Inferior parietal cortex (tissue), 1 donor: Measurements from ENCODE around the gene DHX34.
"Not testable (repeated sequence)": the region's sequence is repeated elsewhere in the genome, so short reads cannot be mapped to it uniquely, and the experiment has no call there.

Experiments used
- DNase-seq: peaks from one replicate; pipeline ENCODE4 v3.0.0-alpha.2; 2016; ENCODE audit errors: extremely low spot score

The DHX34 gene

DNA sequence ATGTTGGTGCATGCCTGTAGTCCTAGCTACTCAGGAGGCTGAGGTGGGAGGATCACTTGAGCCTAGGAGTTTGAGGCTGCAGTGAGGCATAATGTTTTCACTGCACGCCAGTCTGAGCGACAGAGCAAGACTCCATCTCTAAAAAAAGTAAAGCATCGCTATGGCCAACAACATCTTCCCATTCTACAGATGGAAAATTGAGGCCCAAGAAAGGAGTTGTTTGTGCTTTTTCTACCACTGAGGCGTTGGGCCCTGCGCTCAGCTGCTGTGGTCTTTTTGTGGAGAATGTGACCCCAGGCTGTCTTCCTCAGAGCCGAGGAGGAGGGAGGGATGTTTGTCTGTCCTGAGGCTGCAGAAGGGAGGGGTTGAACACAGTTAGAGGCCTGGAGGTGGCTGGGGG is 17.6 kb upstream of the DHX34 start:
- DNase-seq, result no peak

DNA sequence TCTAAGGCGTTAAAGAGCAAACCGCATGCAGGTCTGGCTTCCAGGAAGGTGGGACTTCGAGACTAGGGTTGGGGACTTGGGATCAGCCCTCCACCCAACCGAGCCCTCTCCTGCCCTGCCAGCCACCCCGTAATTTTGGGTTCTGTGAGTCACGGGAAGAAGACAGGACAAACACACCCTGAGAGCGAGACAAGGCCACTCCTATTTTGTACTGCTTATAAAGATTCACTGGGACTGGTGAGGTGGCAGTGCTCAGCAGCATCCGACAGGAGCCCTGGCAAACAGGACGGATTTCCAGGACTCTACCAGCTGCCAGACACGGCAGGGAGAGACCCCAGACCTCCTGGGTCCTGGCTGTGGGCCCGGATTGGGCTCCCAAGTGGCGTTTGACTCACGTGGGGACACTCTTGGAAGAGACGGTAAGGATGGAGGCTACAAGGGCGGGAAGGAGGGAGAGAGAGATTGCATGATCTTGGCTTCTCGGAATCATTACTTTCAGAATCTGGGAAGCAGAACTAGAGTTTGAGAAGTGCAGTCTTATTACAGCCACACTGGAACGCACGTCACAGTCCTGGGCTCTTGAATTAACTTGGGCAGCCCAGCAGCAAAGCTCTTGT is 17.1 kb upstream of the DHX34 start, which contains the start of gene C5AR2:
TSS of gene C5AR2 (plus strand) at position 245 of the 617 bp plus-strand sequence. CDS start 8,625 bp downstream, outside the sequence.
- no peak for DNase-seq

DNA sequence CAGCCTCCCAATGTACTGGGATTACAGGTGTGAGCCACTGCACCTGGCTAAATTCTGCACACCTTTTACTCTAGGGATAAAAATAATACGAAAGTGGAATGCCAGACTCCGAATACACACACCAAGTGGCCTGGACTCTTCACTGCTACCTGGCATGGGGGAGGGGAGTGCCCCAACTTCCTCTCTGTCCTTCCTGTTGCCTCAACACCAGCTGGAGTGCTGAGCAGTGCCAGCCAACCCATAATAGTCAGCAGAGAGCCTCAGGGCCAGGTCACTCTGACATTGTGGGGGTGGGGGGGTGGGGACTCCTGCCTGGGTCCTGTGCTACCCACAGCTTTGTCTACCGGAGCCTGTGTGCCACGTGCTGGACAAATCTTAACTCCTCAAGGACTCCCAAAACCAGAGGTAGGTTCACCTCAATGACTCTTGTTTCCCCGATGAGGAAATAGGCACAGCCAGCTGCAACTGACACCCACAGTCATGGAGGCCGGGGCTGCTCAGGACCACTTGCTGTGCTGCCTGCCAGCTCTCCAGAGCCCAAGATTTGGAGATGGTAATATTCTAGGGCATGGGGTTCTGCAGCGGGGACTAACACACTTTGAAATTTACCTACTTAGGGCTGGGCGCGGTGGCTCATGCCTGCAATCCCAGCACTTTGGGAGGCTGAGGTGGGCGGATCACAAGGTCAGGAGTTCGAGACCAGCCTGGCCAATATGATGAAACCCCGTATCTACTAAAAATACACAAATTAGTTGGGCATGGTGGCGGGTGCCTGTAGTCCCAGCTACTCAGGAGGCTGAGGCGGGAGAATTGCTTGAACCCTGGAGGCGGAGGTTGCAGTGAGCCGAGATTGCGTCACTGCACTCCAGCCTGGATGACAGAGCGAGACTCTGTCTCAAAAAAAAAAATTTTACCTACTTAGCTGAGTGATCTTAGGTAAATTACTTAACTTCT is 12.1 kb upstream of the DHX34 start:
- DNase-seq, result not testable (repeated sequence)

DNA sequence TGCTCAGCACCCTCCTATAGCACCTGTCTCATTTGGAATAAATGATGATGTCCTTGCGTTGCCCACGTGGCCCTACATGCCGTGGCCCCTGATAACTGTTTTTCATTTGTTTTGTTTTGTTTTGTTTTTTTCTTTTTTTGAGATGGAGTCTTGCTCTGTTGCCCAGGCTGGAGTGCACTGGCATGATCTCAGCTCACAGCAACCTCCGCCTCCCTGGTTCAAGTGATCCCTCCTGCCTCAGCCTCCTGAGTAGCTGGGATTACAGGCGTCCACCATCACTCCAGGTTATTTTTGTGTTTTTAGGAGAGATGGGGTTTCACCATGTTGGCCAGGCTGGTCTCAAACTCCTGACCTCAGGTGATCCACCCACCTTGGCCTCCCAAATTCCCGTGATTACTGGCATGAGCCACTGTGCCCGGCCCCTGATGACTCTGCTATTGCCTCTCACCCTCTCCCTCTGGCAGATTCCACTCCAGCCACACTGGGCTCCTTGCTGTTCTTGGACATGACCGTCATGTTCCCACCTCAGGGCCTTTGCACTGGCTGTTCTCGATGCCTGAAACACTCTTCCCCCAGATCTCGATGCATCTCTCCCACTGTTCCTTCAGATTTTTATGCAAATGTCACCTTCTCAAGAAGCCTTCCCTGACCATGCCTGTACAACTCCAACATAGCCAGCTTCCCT is 9.8 kb upstream of the DHX34 start:
- DNase-seq, result no peak

DNA sequence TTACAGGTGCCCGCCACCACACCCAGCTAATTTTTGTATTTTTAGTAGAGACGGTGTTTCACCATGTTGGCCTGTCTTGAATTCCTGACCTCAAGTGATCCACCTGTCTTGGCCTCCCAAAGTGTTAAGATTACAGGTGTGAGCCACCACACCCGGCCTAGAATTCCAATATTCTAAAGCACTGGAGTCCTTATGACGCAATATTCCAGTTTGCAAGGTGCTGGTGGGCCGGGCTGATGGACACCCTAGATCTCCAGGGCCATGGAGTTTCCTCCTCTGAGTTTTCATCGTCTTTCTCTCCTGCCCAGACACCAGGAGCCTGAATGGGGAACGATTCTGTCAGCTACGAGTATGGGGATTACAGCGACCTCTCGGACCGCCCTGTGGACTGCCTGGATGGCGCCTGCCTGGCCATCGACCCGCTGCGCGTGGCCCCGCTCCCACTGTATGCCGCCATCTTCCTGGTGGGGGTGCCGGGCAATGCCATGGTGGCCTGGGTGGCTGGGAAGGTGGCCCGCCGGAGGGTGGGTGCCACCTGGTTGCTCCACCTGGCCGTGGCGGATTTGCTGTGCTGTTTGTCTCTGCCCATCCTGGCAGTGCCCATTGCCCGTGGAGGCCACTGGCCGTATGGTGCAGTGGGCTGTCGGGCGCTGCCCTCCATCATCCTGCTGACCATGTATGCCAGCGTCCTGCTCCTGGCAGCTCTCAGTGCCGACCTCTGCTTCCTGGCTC is 8.5 kb upstream of the DHX34 start:
- DNase-seq, result no peak

DNA sequence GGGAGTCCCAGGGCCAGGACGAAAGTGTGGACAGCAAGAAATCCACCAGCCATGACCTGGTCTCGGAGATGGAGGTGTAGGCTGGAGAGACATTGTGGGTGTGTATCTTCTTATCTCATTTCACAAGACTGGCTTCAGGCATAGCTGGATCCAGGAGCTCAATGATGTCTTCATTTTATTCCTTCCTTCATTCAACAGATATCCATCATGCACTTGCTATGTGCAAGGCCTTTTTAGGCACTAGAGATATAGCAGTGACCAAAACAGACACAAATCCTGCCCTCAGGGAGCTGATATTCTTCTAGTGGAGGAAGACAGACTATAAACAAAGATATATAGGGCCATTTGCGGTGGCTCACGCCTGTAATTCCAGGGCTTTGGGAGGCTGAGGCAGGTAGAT is 7.4 kb upstream of the DHX34 start:
- no peak for DNase-seq

DNA sequence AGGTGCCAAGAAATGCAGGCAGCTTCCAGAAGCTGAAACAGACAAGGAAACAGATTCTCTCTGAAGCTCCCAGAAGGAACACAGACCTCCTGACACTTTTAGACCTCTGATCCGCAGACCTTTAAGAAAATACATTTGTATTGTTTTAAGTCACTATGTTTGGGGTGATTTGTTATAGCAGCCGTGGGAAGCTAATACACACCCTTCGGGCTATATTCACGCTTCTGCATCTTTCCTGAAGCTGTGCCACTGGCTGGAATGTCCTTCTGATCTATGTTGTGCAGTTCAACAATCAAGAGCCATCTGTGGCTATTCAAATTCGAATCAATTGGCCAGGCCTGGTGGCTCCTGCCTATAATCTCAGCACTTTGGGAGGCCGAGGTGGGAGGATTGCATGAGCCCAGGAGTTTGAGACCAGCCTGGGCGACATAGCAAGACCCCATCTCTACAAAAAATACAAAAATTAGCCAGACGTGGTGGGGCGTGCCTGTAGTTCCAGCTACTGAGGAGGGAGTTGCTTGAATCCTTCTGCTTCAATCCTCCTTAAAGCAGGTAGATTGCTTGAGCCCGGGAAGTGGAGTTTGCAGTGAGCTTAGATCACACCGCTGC is 5.8 kb upstream of the DHX34 start:
- no peak for DNase-seq

DNA sequence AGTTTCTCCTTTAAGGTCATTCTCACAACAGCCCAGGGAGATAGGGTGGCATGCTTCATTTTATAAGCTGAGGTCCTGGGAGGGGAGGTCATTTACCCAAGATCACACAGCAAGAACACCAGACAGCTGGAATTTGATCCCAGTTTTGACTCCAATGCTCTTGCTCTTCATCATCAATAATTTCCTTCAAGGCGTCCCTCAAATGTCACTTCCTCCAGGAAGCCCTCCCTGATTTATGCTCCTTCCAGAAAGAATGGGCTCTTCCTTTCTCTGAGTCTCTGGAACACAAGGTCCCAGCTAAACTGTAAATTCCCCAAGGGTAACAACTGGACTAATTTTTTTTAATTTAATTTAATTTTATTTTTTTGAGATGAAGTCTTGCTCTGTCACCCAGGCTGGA is 4.7 kb upstream of the DHX34 start:
- DNase-seq, result no peak

DNA sequence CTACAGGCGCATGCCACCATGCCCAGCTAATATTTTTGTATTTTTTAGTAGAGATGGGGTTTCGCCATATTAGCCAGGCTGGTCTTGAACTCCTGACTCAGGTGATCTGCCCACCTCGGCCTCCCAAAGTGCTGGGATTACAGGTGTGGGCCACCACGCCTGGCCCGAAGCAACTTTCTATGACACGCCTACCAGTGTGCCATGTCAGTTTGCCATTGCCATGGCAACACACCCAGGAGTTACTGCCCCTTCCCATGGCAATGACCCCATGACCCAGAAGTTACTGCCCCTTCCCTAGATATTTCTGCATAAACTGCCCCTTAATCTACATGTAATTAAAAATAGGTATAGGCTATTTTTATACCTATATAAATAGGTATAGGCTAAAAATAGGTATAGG is 3.1 kb upstream of the DHX34 start:
- DNase-seq, result not testable (repeated sequence)

DNA sequence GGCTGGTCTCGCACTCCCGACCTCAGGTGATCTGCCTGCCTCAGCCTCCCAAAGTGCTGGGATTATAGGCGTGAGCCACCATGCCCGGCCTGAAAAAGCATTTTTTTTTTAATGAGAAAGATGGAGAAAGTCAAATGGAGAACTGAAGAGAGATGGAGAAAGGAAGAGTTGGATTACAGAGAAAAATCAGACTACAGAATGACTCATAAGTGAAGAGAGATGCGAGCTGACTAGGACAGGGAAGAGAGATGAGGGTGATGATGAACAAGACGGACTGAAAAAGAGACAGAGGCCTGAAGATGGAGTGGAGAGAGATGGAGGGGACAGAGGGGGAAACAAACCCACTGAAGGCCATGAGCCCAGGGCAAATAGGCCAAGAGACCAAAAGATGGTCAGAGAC is 1.5 kb downstream of the DHX34 start:
- no peak for DNase-seq

DNA sequence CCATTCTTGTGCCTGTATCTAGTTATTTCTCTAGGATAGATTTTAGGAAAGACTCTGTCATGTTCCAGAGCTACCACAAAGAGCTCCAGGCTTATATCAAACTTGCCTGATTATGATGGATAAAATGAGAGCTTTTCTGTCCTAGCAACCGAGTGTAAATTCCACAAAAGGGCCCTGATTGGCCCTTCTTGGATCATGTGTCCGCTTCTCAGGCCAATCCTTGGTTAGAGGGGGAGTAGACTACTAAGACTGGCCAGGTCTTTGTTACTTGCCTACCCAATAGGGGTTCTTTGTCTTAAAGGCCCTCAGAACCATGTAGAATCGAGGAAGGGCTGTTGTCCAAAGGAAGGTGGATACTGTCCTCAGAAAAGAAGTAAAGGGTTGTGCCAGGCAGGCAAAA is 2.4 kb downstream of the DHX34 start:
- DNase-seq, result peak; percentile 73

DNA sequence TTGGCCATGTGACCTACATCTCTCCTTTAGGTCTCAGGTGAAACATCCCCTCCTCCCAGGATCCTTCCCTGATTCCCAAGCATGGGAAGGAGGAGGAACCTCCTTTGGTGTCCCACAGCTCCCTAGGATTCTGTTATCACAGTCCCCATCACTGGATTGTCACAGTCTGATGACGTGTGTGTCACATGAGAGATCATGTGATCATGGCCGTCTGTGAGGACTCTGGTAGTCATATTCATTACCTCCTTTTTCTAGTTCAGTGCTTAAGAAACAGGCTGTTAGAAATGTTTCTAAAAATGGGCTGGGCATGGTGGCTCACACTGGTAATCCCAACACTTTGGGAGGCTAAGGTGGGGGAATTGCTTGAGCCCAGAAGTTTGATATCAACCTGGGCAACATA is 3.0 kb downstream of the DHX34 start:
- no peak for DNase-seq

DNA sequence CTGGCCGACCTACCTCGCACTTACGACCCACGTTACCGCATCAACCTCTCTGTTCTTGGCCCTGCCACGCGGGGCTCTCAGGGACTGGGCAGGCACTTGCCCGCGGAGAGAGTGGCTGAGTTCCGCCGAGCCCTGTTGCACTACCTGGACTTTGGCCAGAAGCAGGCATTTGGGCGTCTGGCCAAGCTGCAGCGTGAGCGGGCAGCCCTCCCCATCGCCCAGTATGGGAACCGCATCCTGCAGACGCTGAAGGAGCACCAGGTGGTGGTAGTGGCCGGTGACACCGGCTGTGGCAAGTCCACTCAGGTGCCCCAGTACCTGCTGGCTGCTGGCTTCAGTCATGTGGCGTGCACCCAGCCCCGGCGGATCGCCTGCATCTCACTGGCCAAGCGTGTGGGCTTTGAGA is 4.2 kb downstream of the DHX34 start:
- no peak for DNase-seq

DNA sequence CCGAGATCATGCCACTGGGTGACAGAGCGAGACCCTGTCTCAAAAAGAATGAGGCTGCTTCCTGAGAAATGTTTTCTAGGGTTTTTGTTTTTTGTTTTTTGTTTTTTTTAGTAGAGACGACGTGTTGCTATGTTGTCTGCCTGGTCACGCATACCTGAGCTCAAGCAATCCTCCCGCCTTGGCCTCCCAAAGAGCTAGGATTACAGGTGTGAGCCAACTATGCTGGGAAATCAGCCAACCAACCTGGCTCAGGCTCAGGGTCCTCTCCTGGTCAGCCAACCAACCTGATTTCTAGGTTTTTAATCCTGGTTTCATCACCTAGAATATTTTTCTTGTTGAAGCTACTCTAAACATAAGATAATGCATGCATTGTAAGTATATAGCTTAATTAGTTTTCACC is 7.8 kb downstream of the DHX34 start:
- no peak for DNase-seq

DNA sequence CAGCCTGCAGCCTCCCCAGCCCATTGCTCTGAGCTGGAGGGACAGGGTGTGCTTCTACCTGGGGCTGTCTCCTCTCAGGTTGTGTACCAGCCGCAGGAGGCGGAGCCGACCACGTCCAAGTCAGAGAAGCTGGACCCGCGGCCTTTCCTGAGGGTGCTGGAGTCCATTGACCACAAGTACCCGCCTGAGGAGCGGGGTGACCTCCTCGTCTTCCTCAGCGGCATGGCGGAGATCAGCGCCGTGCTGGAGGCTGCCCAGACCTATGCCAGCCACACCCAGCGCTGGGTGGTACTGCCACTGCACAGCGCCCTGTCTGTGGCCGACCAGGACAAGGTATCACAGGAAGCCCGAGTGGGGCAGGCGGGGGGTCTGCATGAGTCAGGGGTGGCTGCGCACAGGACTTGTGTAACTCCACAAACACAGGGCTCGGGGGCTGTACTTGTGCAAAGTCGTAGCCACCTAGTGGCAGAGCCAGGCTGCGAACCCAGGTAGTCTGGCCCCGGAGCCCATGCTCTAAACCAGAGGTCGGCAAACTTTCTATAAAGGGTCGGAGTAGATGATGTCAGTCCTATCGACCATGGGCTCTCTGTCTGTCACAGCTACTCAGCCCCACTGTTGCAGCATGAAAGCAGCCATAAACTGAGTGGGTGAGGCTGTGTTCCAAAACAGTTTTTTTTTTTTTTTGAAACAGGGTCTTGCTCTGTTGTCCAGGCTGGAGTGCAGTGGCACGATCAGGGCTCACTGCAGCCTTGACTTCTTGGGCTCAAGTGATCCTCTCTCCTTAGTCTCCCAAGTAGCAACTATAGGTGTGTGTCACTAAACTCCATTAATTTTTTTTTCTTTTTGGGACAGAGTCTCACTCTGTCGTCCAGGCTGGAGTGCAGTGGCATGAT is 8.9 kb downstream of the DHX34 start:
- DNase-seq, result no peak

DNA sequence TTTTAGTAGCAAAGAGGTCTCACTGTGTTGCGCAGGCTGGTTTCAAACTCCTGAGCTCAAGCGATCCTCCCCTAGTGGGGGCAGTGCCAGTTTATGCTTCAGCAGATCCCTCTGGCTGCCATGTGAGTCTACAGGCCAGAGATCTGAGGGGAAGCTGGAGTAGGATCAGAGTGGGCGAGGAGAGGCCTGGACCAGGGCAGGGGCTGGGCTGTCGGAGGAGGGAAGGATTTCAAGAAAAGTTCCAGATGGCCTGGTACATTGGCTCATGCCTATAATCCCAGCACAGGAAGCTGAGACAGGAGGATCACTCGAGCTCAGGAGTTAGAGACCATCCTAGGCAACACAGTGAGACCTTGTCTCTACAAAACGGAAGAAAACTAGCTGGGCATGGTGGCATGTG is 9.8 kb downstream of the DHX34 start:
- no peak for DNase-seq

DNA sequence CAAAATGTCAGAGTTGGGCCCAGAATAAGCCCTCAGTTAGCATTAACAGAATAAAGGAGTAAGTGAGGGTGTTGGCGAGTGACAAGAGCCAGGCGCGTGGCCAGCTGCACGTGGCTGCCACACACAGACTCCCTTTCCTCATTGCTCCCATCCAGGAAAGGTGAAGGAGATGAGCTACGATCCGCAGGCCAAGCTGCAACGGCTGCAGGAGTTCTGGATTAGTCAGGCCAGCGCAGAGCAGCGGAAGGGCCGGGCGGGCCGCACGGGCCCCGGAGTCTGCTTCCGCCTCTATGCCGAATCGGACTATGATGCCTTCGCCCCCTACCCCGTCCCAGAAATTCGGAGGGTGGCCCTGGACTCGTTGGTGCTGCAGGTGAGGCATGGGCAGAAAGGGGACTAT is 13.2 kb downstream of the DHX34 start:
- DNase-seq, result no peak

DNA sequence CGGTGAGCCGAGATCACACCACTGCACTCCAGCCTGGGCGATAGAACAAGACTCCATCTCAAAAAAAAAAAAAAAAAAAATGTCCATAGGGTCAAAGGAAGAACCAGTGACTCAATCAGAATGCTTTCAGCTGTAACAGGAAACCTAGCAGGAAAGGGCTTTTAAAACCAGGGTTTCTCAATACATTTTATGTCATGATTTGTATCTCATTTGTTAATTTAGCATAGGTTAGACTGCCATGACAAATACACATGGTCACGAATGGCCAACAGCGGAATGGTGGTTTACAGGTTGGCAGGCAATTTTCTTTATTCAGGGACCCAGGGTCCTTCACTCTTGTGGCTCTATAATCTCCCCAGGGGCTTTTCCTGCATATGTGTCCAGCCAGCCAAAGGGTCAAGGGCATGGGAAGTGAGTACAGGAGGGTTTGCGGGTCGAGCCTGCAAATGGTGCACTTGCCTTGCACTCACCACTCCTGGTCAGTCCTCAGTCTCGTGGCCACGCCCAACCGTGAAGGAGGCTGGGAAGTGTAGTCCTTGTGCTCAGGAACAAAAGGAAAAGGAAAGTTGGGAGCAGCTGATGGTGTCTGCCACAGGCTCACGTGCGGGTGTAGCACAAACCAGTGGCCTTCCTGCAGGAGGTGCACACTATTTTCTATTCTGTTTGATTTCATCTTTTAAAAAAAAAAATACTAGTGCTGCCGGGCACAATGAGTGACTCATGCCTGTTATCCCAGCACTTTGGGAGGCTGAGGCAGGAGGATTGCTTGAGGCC is 14.8 kb downstream of the DHX34 start:
- no peak for DNase-seq

DNA sequence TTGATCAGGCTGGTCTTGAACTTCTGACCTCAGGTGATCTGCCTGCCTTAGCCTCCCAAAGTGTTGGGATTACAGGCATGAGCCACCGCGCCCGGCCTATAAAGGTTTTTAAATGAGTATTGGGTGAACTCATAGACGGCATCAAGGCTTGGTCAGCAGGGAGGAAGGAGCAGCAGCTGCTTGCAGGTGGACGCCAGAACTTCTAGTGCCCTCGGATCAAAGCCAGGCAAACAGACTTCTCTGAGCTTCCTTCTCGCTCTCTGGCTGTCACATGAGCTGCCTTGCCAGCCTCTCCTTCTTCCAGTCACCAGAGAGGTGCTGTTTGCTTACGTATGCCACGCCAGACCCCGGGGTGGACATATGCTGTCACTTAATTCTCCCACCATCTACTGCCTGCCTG is 16.3 kb downstream of the DHX34 start:
- not testable (repeated sequence) for DNase-seq
